Keratinocyte (primary cell): ENCODE results near the gene TMPRSS2.

Experiments
- CTCF ChIP-seq, 3 experiments: IDR thresholded peaks in 1 of 3; conservative IDR thresholded peaks in 1 of 3; optimal IDR thresholded peaks in 1 of 3; 2 replicates in 2 of 3; 3 replicates in 1 of 3; pipeline versions ENCODE3 to v1.5.1; 2011; ENCODE audit warnings: low read length in 3 of 3, mild to moderate bottlenecking in 3 of 3, moderate library complexity in 2 of 3, control low read depth in 1 of 3, inconsistent platforms in 1 of 3; ENCODE audit not compliant: insufficient read depth in 2 of 3; ENCODE audit errors: extremely low read depth in 1 of 3
- EZH2 ChIP-seq: IDR thresholded peaks from one replicate; pipeline ENCODE4 v1.6.1; 2012; ENCODE audit warnings: inconsistent platforms, mild to moderate bottlenecking, low read length, moderate library complexity

- no peak for TF ChIP-seq EZH2
- no peak for TF ChIP-seq CTCF (optimal IDR thresholded peaks at IDR 0.05 in 1 of 3, IDR thresholded peaks at IDR 0.05 in 1 of 3, conservative IDR thresholded peaks at IDR 0.05 in 1 of 3; ENCODE audit: extremely low read depth in 1 of 3, insufficient read depth in 2 of 3, low read length in 3 of 3)
Measured at GRCh38 chr21:41545500-41546359, 37.8 kb upstream of the TMPRSS2 start.
